ENCODE measurements around the gene TSHZ2. TPM values are rescaled to one million over a fixed set of nuclear protein-coding genes. Genes with fewer than 3 reads are reported as not detected.

The TSHZ2 gene
- total and polyA plus RNA-seq, 2 donors (not counting 1 experiment from before 2014, with no cell fraction given) = 1.00 to 5.7 TPM

- no peaks in the 10 kb centered on the region for H3K9me3 ChIP-seq (ENCODE audit: control extremely low read depth in 1 of 3, control insufficient read depth in 2 of 3, insufficient read depth in 1 of 3, low read length in 2 of 3)
- intact Hi-C loops (cut with micrococcal nuclease) = no loop called here
- H3K27me3 ChIP-seq (replicated peaks in 1 of 4; ENCODE audit: control extremely low read depth in 1 of 4, control insufficient read depth in 3 of 4, insufficient read depth in 4 of 4, low read length in 3 of 4) = no peaks in the 10 kb centered on the region
- H3K4me2 ChIP-seq (replicated peaks; ENCODE audit: low read depth, low read length, poor library complexity, severe bottlenecking) = no peak overlapping the region
- no peak overlapping the region for H3K4me3 ChIP-seq (ENCODE audit: control extremely low read depth in 1 of 5, extremely low read depth in 1 of 5, insufficient read depth in 1 of 5, low read depth in 2 of 5, low read length in 4 of 5)
- H3K36me3 ChIP-seq (replicated peaks in 1 of 2; ENCODE audit: control extremely low read depth in 1 of 2, control insufficient read depth in 1 of 2, extremely low read depth in 1 of 2, insufficient read depth in 2 of 2, low read length in 1 of 2) = no peaks in the 10 kb centered on the region
- Mint-ChIP-seq H3K27me3 (peaks cover 8% of the 10 kb centered on the region), H3K27ac (no peak overlapping the region), H3K4me1 (peaks cover 2% of the 10 kb centered on the region), H3K9me3 (ENCODE audit: insufficient read depth) (peaks cover 3% of the 10 kb centered on the region), H3K4me3 (no peak overlapping the region)
- no peak for ATAC-seq (ENCODE audit: low read depth)
- no peak overlapping the region for H3K27ac ChIP-seq (ENCODE audit: low read length in 2 of 2)
- TF ChIP-seq CTCF (IDR thresholded peaks at IDR 0.05) (no peak), EZH2 (IDR thresholded peaks at IDR 0.05; ENCODE audit: borderline replicate concordance, insufficient read depth, low read depth, low read length, poor library complexity, severe bottlenecking) (no peak)
- H3K79me2 ChIP-seq (ENCODE audit: control insufficient read depth, insufficient read depth, low read length) = no peaks in the 10 kb centered on the region
- no peaks in the 10 kb centered on the region for H4K20me1 ChIP-seq (ENCODE audit: control insufficient read depth, insufficient read depth, low read length, poor library complexity, severe bottlenecking)
- no peak for DNase-seq
- ChIA-PET CTCF (no interaction called here), POLR2A (no interaction called here)
- H3K9ac ChIP-seq (ENCODE audit: low read length) = no peak overlapping the region
- no peaks in the 10 kb centered on the region for H3K4me1 ChIP-seq (ENCODE audit: control insufficient read depth in 2 of 2, insufficient read depth in 2 of 2, low read length in 2 of 2)
- no CpG with 5 or more reads among the region's 2 CpGs for WGBS (ENCODE audit: insufficient coverage)
- H2AFZ ChIP-seq (ENCODE audit: insufficient read depth, low read depth, low read length, poor library complexity, severe bottlenecking) = no peak overlapping the region
Measured at GRCh38 chr20:53020834-53021233, 48.7 kb downstream of the TSHZ2 start.

- no peaks in the 10 kb centered on the region for H3K9me3 ChIP-seq (ENCODE audit: control extremely low read depth in 1 of 3, control insufficient read depth in 2 of 3, insufficient read depth in 1 of 3, low read length in 2 of 3)
- TF ChIP-seq CTCF (IDR thresholded peaks at IDR 0.05) (no peak), EZH2 (IDR thresholded peaks at IDR 0.05; ENCODE audit: borderline replicate concordance, insufficient read depth, low read depth, low read length, poor library complexity, severe bottlenecking) (no peak)
- POLR2A ChIA-PET = no interaction called here
- intact Hi-C loops (cut with micrococcal nuclease) = no loop called here
- H3K4me2 ChIP-seq (replicated peaks; ENCODE audit: low read depth, low read length, poor library complexity, severe bottlenecking) = no peak overlapping the region
- ATAC-seq (ENCODE audit: low read depth) (no peak), DNase-seq (no peak)
- no peaks in the 10 kb centered on the region for H3K79me2 ChIP-seq (ENCODE audit: control insufficient read depth, insufficient read depth, low read length)
- no peaks in the 10 kb centered on the region for H3K4me1 ChIP-seq (ENCODE audit: control insufficient read depth in 2 of 2, insufficient read depth in 2 of 2, low read length in 2 of 2)
- H3K4me3 ChIP-seq (ENCODE audit: control extremely low read depth in 1 of 5, extremely low read depth in 1 of 5, insufficient read depth in 1 of 5, low read depth in 2 of 5, low read length in 4 of 5) = no peak overlapping the region
- no peak overlapping the region for H3K27ac ChIP-seq (ENCODE audit: low read length in 2 of 2)
- Mint-ChIP-seq H3K4me1 (peaks cover 2% of the 10 kb centered on the region), H3K27me3 (peaks cover 4% of the 10 kb centered on the region), H3K27ac (no peak overlapping the region), H3K9me3 (ENCODE audit: insufficient read depth) (peaks cover 3% of the 10 kb centered on the region), H3K4me3 (no peak overlapping the region)
- CTCF ChIA-PET = no interaction called here
- no peaks in the 10 kb centered on the region for H3K27me3 ChIP-seq (replicated peaks in 1 of 4; ENCODE audit: control extremely low read depth in 1 of 4, control insufficient read depth in 3 of 4, insufficient read depth in 4 of 4, low read length in 3 of 4)
- H2AFZ ChIP-seq (ENCODE audit: insufficient read depth, low read depth, low read length, poor library complexity, severe bottlenecking) = no peak overlapping the region
- WGBS (ENCODE audit: insufficient coverage) = no CpG with 5 or more reads among the region's 3 CpGs
- no peaks in the 10 kb centered on the region for H3K36me3 ChIP-seq (replicated peaks in 1 of 2; ENCODE audit: control extremely low read depth in 1 of 2, control insufficient read depth in 1 of 2, extremely low read depth in 1 of 2, insufficient read depth in 2 of 2, low read length in 1 of 2)
- no peaks in the 10 kb centered on the region for H4K20me1 ChIP-seq (ENCODE audit: control insufficient read depth, insufficient read depth, low read length, poor library complexity, severe bottlenecking)
- no peak overlapping the region for H3K9ac ChIP-seq (ENCODE audit: low read length)
Measured at GRCh38 chr20:53021934-53022333, 49.8 kb downstream of the TSHZ2 start.
